HepG2 (cell line): ENCODE data around the gene ANKS6. TPM values are rescaled to one million over a fixed set of nuclear protein-coding genes. Genes with fewer than 3 reads are reported as not detected.

Experiments used
- ATAC-seq: fragments of 200-7000 bp; cut with Tn5 transposase; 3 replicates; pipeline ENCODE4 v1.9.1; 2020; ENCODE audit warnings: mild to moderate bottlenecking, moderate library complexity
- BruUV-seq: library from RNA; stranded (reverse); fragments of 400-500 nt; replicated peaks from 2 replicates; lab custom pipeline; 2021; lab: Mats Ljungman, UMichigan
- CTCF ChIA-PET: fragments of 300-600 bp; formaldehyde crosslinking; extraction: SDS; loops from one replicate; lab custom pipeline; 2021; ENCODE audit warnings: low total read pairs, inconsistent platforms, low intra/inter-chr PET ratio; lab: Yijun Ruan, JAX
- POLR2A ChIA-PET: fragments of 350-600 bp; sonication (Branson Sonifier 250); formaldehyde crosslinking; loops from one replicate; lab custom pipeline; 2020; ENCODE audit warnings: antibody characterized with exemption, inconsistent platforms; lab: Yijun Ruan, JAX
- DNase-seq: peaks from one replicate; pipeline ENCODE4 v3.0.0-alpha.2; 2015; ENCODE audit warnings: low spot score
- FAIRE-seq: peaks from 3 replicates; lab custom pipeline; 2011; peaks lifted over from hg19 to GRCh38; lab: Jason Lieb, UNC
- H2AFZ ChIP-seq: one replicate; pipeline ENCODE4 v1.6.1; 2011; ENCODE audit warnings: low read length, inconsistent platforms
- H3K27ac ChIP-seq: fragments of 300-600 bp; 3 replicates; pipeline ENCODE4 v1.8.0; 2011; ENCODE audit warnings: mixed run types, mild to moderate bottlenecking, mixed read lengths, low read length, inconsistent platforms; ENCODE audit not compliant: insufficient read depth; ENCODE audit errors: extremely low read length
- H3K27me3 ChIP-seq, 2 experiments: fragments of 200-600 bp in 1 of 2; 2 replicates in 1 of 2; 3 replicates in 1 of 2; pipeline versions ENCODE4 v1.6.0 to v1.8.0; 2011; ENCODE audit warnings: low read length in 2 of 2, mild to moderate bottlenecking in 2 of 2, moderate library complexity in 2 of 2, inconsistent platforms in 1 of 2; ENCODE audit not compliant: insufficient read depth in 2 of 2, control insufficient read depth in 1 of 2
- H3K36me3 ChIP-seq, 2 experiments: fragments of 200-600 bp in 1 of 2; replicated peaks in 1 of 2; 2 replicates in 1 of 2; 3 replicates in 1 of 2; pipeline versions ENCODE4 v1.5.1 to v1.8.0; 2011; ENCODE audit warnings: low read length in 2 of 2, inconsistent platforms in 1 of 2; ENCODE audit not compliant: insufficient read depth in 2 of 2, control insufficient read depth in 1 of 2
- H3K4me1 ChIP-seq: 2 replicates; pipeline ENCODE4 v1.5.1; 2012; ENCODE audit warnings: low read length, inconsistent platforms; ENCODE audit not compliant: insufficient read depth
- H3K4me2 ChIP-seq: 2 replicates; pipeline ENCODE4 v1.6.0; 2011; ENCODE audit warnings: low read depth, low read length, inconsistent platforms
- H3K4me3 ChIP-seq, 3 experiments: fragments of 200-600 bp in 1 of 3; sonication (generic), shearing (Covaris generic) in 1 of 3; replicated peaks in 1 of 3; 2 replicates each; pipeline ENCODE4 v1.5.1; 2011 to 2016; ENCODE audit warnings: low read length in 3 of 3, inconsistent platforms in 2 of 3, low read depth in 2 of 3, mild to moderate bottlenecking in 2 of 3, control low read depth in 1 of 3, mixed read lengths in 1 of 3; ENCODE audit not compliant: insufficient read depth in 1 of 3
- H3K79me2 ChIP-seq: one replicate; pipeline ENCODE4 v1.6.1; 2011; ENCODE audit warnings: low read length, inconsistent platforms; ENCODE audit not compliant: insufficient read depth
- H3K9ac ChIP-seq: 2 replicates; pipeline ENCODE4 v1.6.0; 2011; ENCODE audit warnings: mild to moderate bottlenecking, low read depth, low read length, inconsistent platforms; ENCODE audit not compliant: insufficient read depth
- H3K9me3 ChIP-seq: 2 replicates; pipeline ENCODE4 v1.5.1; 2012; ENCODE audit warnings: mild to moderate bottlenecking, low read length
- H4K20me1 ChIP-seq: 2 replicates; pipeline ENCODE4 v1.6.0; 2011; ENCODE audit warnings: inconsistent platforms, mild to moderate bottlenecking, low read length, moderate library complexity; ENCODE audit not compliant: insufficient read depth
- HOXA9 ChIP-seq: sonication (generic); formaldehyde crosslinking; IDR thresholded peaks from 2 replicates; pipeline ENCODE4 v1.8.1; 2022; ENCODE audit warnings: missing genetic modification reagents, mild to moderate bottlenecking, moderate library complexity, borderline replicate concordance
- NRL ChIP-seq: sonication (generic); formaldehyde crosslinking; IDR thresholded peaks from 2 replicates; pipeline ENCODE4 v1.5.0; 2020; ENCODE audit warnings: missing genetic modification reagents, mild to moderate bottlenecking, moderate library complexity, borderline replicate concordance
- RCOR2 ChIP-seq: IDR thresholded peaks from 2 replicates; pipeline ENCODE4 v1.6.1; 2016; ENCODE audit warnings: missing biosample characterization, missing genetic modification reagents
- SUZ12 ChIP-seq: fragments of 150-350 bp; IDR thresholded peaks from 2 replicates; pipeline ENCODE4 v1.6.1; 2014; ENCODE audit warnings: low read depth, low read length
- ZNF234 ChIP-seq: sonication (generic); formaldehyde crosslinking; conservative IDR thresholded peaks from 2 replicates; pipeline ENCODE4 v1.5.1; 2020; ENCODE audit warnings: mild to moderate bottlenecking, missing genetic modification reagents
- ZNF282 ChIP-seq: fragments of 450-650 bp; IDR thresholded peaks from 2 replicates; pipeline ENCODE4 v1.6.1; 2018; ENCODE audit not compliant: partially characterized antibody
- WGBS: methylation state at CpG from one replicate; pipeline ENCODE4 v1.1.6; 2017; ENCODE audit warnings: low lambda C conversion rate; 5-methylcytosine and 5-hydroxymethylcytosine counted together
- in situ Hi-C: cut with HindIII; loops from 2 replicates; pipeline ENCODE4 v1.10.0; 2017; ENCODE audit warnings: low pct_unique_long_range_greater_than_20kb; ENCODE audit not compliant: extremely low pct_ligation_motif_present
- intact Hi-C: fragments of 100-400 bp; cut with micrococcal nuclease; formaldehyde crosslinking; loops from one replicate; pipeline ENCODE4 v1.10.0; 2022; ENCODE audit not compliant: unreplicated experiment
- polyA plus RNA-seq, 8 experiments: library from polyadenylated mRNA; depleted of rRNA in 3 of 8; stranded (reverse) in 7 of 8; unstranded in 1 of 8; fragments of >200 nt; fragmentation: Illumina TruSeq in 4 of 8; extraction: Trizol in 4 of 8; gene quantifications; 2 replicates each; pipeline versions ENCODE4 v1.2.1 to v1.2.3, GENCODE V29; 2011 to 2016; ENCODE audit warnings: low read depth in 4 of 8, missing spikeins in 1 of 8, mixed read lengths in 1 of 8; ENCODE audit not compliant: insufficient read depth in 1 of 8
- total RNA-seq, 5 experiments: library from RNA; depleted of rRNA; stranded (reverse); fragments of >200 nt; fragmentation: Illumina TruSeq; extraction: Trizol; gene quantifications; 2 replicates each; pipeline ENCODE4 v1.2.3, GENCODE V29; 2016; ENCODE audit warnings: low read depth in 1 of 5
- TF ChIP-seq, protein P1 (sequence below): sonication (generic); formaldehyde crosslinking; IDR thresholded peaks from 2 replicates; pipeline ENCODE4 v1.8.0; 2022; ENCODE audit warnings: missing genetic modification reagents, mild to moderate bottlenecking, moderate library complexity, borderline replicate concordance
- TF ChIP-seq, protein P2 (sequence below): sonication (generic); formaldehyde crosslinking; IDR thresholded peaks from 2 replicates; pipeline ENCODE4 v1.9.0; 2021; ENCODE audit warnings: missing genetic modification reagents, mild to moderate bottlenecking, borderline replicate concordance

ANKS6 gene
- total and polyA plus RNA-seq, 2 of the 13 experiments (the other 11 are each of a cell fraction or from before 2014, with no cell fraction given), result 8.8 to 10.7 TPM

DNA sequence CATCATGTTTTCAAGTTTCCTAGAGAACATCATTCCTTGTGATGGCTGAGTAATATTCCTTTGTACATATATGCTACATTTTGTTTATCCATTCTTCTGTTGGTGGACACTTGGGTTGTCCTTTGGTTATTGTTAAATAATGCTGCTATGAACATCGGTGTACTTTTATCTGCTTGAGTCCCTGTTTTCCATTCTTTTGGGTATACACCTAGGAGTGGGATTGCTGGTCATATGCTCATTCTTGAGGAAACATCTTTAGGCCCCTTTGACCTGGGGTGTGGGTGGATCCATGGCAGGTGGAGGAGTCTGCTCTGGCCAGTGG lies 36.4 kb upstream of the ANKS6 start:
- H3K4me3 ChIP-seq, result no peak overlapping the region
- no peaks in the 10 kb centered on the region for H3K9me3 ChIP-seq
- no peak for TF ChIP-seq ZNF282
- TF ChIP-seq, protein P1, sequence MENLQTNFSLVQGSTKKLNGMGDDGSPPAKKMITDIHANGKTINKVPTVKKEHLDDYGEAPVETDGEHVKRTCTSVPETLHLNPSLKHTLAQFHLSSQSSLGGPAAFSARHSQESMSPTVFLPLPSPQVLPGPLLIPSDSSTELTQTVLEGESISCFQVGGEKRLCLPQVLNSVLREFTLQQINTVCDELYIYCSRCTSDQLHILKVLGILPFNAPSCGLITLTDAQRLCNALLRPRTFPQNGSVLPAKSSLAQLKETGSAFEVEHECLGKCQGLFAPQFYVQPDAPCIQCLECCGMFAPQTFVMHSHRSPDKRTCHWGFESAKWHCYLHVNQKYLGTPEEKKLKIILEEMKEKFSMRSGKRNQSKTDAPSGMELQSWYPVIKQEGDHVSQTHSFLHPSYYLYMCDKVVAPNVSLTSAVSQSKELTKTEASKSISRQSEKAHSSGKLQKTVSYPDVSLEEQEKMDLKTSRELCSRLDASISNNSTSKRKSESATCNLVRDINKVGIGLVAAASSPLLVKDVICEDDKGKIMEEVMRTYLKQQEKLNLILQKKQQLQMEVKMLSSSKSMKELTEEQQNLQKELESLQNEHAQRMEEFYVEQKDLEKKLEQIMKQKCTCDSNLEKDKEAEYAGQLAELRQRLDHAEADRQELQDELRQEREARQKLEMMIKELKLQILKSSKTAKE (CRISPR knock-in tag), result no peak
- no peak for TF ChIP-seq RCOR2
- no peak for TF ChIP-seq HOXA9 (CRISPR knock-in tag)
- TF ChIP-seq, protein P2, sequence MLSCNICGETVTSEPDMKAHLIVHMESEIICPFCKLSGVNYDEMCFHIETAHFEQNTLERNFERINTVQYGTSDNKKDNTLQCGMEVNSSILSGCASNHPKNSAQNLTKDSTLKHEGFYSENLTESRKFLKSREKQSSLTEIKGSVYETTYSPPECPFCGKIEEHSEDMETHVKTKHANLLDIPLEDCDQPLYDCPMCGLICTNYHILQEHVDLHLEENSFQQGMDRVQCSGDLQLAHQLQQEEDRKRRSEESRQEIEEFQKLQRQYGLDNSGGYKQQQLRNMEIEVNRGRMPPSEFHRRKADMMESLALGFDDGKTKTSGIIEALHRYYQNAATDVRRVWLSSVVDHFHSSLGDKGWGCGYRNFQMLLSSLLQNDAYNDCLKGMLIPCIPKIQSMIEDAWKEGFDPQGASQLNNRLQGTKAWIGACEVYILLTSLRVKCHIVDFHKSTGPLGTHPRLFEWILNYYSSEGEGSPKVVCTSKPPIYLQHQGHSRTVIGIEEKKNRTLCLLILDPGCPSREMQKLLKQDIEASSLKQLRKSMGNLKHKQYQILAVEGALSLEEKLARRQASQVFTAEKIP (CRISPR knock-in tag), result no peak
- no peak for TF ChIP-seq NRL (CRISPR knock-in tag)
- no peak for TF ChIP-seq SUZ12
- no peak for TF ChIP-seq ZNF234 (CRISPR knock-in tag)
- H3K27ac ChIP-seq, result no peak overlapping the region
- H3K27me3 ChIP-seq, result peaks cover 0 to 24% of the 10 kb centered on the region in 2 experiments; a peak in 3 of 5 replicates
- no peaks in the 10 kb centered on the region for H3K4me1 ChIP-seq
- BruUV-seq, result no TSS peak
- no peak overlapping the region for H3K4me2 ChIP-seq
- in situ Hi-C loops, result no loop called here
- POLR2A ChIA-PET, result no interaction called here
- no peak for DNase-seq
- CTCF ChIA-PET, result no interaction called here
- 50% methylated on average over 1 of the region's 1 CpG for WGBS
- H3K9ac ChIP-seq, result no peak overlapping the region
- H3K79me2 ChIP-seq, result no peaks in the 10 kb centered on the region
- no peak for ATAC-seq
- no peaks in the 10 kb centered on the region for H4K20me1 ChIP-seq
- FAIRE-seq, result no peak
- no peaks in the 10 kb centered on the region for H3K36me3 ChIP-seq
- intact Hi-C loops, result no loop called here
- no peak overlapping the region for H2AFZ ChIP-seq
